HG03066 (cell line): Measurements from ENCODE around the gene GIT2.
"Not testable (repeated sequence)": the region's sequence is repeated elsewhere in the genome, so short reads cannot be mapped to it uniquely, and the experiment has no call there.

ENCODE experiments used
- ATAC-seq: cut with Tn5 transposase; IDR thresholded peaks from one replicate; pipeline ENCODE4 v1.9.1; 2021; ENCODE audit warnings: low read depth; ENCODE audit not compliant: unreplicated experiment

Gene GIT2

GRCh38 chr12:109926016-109926415 is 70.2 kb downstream of the GIT2 start:
- ATAC-seq, result no peak

GRCh38 chr12:109925185-109925840 is 70.9 kb downstream of the GIT2 start:
- no peak for ATAC-seq

DNA sequence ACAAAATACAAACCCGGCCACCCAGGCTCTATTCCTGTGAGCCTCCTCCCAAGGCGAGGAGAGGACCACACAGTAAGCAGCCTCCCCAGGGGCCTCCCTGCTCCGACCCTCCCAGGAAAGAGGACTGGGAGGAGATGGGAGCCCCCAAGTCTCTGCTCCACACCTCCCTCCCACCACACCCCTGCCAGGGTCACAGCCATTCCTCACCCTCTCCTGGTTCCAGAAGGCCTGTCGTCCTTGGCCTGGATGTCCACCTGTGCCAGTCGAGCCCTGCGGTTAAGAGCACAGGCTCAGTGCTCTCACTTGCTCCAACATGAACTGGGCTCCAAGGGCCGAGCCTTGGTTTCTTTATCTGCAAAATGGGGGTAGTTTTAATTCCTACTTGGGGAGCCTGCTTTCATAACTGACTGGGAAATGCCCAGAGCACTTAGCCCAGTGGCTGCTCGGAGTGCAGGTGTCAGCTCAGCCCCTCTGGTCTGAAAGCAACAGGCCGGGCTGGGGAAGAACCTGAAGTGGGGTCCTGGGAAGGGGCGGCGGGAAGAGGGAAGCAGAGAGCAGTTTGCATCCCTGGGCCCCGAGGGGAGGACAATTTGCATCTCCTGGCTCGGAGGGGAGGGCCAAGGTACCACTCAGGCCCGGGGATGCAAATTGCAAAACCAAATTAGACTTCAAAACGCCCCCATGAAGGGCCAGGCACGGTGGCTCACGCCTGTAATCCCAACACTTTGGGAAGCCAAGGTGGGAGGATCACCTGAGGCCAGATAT is 72.5 kb downstream of the GIT2 start:
- no peak for ATAC-seq

GRCh38 chr12:109923038-109923437 is 73.1 kb downstream of the GIT2 start:
- ATAC-seq, result no peak

DNA sequence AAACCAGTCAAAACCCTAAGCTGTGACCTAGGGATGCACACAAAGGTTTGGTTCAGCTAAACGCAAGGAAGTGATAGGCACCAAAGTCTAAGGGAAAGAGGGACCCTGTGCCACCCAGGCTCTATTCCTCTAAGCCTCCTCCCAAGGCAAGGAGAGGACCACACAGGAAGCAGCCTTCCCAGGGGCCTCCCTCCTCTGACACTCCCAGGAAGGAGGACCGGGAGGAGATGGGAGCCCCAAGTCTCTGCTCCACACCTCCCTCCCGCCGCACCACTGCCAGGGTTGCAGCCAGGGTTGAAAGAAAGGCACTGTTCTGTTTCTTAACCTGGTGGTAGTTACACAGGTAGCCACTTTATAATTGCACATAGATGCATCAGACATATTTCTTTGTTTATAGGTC is 74.2 kb downstream of the GIT2 start:
- no peak for ATAC-seq

- ATAC-seq, result no peak
Measured at GRCh38 chr12:109920261-109920780, 75.8 kb downstream of the GIT2 start.

DNA sequence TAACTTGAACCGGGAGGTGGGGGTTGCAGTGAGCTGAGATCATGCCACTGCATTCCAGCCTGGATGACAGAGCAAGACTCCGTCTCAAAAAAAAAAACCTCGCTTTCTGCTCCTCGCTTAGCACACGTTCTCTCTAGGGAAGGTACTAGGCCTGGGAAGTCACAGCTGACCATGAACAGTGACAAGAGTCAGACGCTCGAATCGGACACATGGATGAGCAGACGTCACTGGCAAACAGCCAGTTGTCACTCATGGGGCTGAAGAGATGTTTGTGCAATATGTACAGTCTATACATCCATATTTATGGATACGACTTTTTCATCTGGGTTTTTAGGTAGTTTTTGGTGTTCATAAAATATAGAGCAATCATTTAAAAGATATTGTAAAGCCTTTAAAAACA is 76.7 kb downstream of the GIT2 start:
- no peak for ATAC-seq

DNA sequence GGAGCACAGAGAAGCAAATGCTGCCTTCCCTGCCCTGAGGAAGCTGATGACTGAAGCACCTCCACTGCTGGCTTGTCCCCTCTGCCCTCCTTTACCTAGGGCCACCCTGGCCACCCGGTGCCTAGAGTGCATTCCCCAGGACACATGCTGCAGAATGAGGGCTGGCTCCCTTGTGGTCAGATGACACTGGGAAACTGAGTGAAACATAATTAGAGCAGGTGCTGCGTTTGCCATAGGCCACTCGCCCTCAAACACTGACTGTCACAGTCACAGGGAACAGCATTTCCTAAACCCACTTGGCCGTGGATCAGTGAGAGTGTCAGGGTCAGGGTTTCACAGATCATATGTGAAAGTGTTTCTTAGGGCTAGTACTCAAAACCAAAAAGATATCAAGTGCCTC is 80.1 kb downstream of the GIT2 start:
- no peak for ATAC-seq

GRCh38 chr12:109915171-109916040 is 80.8 kb downstream of the GIT2 start:
- ATAC-seq, result no peak

DNA sequence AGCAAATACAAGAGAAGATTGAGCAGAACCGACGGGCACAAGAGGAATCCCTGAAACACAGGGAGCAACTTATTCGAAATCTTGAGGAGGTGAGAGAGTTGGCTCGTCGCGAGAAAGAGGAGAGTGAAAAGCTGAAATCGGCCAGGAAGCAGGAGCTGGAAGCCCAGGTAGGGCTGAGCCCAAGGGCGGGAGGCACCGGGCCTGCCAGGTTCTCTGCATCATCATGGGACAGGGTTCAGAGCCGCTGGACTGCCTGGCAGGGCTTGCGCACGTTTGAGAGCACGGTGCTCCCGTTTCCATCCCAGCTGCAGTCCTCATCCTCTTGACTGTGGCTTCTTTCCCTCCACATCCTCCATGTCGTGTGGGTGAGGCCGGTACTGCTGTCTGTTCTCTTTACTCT is 81.7 kb downstream of the GIT2 start:
- ATAC-seq, result no peak

DNA sequence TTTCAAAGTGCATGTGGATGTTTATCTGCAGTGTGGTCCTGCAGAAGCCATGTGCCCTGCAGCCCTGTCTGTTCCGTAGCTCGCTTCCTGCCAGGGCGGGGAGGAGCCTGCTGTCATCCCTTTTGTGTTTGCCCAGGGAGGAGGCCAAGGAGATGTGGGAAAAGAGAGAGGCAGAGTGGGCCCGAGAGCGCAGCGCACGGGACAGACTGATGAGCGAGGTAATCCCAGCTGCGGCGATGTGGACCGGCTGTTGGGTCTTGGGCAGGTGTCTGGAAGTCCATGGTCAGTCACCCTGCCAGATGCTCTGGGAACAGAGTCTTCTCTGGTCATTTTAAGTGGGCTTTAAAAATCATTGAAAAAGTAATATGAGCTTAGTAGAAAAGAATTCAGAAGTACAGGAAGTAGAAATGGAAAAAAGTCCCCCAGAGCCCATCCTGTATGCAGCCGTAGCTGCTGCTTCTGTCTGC is 83.3 kb downstream of the GIT2 start:
- ATAC-seq, result no peak

GRCh38 chr12:109910969-109911348 is 85.2 kb downstream of the GIT2 start:
- ATAC-seq, result no peak

GRCh38 chr12:109910254-109910968 is 85.8 kb downstream of the GIT2 start:
- ATAC-seq, result no peak

DNA sequence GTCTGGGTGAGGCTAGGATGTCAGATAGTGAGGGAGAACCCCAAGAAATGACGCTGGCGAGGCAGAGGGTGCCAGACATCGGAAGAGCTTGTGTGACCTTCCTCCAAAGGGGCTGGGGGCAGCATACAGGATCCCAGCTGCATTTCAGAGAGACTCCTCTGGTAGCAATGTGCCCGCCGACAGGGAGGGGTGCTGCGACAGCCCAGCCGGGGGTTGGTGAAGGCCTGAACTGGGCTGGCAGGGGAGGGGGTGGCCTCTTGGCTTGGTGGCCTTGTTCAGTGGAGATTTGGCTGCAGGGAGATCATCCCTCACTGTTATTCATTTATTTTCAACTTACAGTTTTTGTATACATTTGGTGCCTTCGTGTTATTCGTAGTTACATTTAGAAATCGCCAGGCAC is 90.9 kb downstream of the GIT2 start:
- ATAC-seq, result no peak

DNA sequence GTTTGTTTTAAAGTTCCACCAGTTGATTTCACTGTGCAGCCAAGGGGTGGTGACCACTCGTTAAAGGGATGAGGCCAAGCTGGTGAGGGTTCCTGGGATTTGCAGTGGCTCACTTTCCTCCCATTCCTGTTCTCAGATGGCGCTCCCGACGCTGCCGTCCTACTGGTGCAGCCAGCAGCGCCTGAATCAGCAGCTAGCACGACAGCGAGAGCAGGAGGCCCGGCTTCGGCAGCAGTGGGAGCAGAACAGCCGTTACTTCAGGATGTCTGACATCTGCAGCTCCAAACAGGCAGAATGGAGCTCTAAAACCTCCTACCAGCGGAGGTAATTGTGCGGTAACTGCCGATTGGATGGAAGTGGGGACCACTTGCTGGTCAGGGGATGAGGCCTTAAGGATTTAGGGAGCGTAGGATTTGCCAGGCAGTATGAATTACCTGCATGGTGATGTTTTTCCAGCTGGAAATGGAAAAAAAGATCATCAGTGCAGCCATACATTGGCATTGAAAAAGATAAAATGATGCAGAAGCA is 93.2 kb downstream of the GIT2 start:
- no peak for ATAC-seq

DNA sequence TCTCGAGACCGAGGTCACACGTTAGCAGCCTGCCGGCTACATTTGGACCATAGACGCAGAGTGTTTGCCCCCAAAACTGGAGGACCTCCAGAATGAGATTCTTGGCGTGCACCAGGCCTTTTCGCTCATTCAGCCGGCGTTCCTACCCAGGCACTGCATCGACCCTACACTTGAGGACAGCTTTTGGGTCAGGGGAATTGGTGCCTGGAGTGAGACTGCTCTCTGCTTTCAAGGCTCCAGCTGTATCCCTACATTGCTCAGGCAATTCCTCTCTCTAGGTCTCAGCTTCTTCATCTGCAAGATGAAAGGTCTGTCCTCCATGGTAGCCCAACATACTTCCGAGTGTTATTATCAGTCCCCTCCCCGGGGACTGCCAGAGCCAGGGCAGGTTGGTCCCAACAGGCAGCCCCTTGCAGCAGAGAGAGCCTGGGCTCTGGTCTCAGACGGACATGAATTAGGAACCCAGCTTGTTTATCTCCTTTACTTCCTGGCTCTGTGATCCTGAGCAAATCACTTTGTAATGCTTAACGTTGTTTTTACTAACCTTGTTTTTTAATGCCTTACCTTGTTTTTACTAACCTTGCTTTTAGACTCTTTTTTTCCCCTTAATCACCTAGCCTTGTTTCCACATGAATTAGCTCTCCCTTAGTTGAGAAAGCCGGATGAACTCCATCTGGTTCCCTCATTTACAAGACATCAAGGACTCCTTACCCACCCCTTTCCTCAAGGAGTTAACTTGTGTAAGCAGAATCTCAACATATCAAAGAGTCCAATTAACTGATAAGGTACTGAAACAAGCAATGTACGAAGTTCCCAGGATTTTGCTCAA is 95.2 kb downstream of the GIT2 start:
- peak; percentile 9 for ATAC-seq

- peak; percentile 71 for ATAC-seq
Measured at GRCh38 chr12:109899783-109900751, 96.1 kb downstream of the GIT2 start, which contains the start of gene TCHP. Gene TCHP (plus strand): TSS chr12:109900274. CDS start chr12:109903027, 2,753 bp downstream.

DNA sequence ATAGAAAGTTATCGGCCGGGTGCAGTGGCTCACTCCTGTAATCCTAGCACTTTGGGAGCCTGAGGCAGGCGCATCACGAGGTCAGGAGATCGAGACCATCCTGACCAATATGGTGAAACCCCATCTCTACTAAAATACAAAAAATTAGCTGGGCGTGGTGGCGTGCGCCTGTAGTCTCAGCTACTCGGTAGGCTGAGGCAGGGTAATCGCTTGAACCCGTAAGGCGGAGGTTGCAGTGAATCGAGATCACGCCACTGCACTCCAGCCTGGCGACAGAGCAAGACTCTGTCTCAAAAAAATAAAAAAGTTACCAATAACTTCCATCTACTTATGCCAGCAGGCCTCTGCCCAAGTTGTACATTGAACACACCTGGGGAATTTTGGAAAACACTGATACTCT is 96.8 kb downstream of the GIT2 start:
- not testable (repeated sequence) for ATAC-seq
